ENCODE results near the gene CEP41.

GRCh38 chr7:130344271-130344866 is 96.4 kb downstream of the CEP41 start, which contains the start of gene CPA5:
- TF ChIP-seq, protein P1, sequence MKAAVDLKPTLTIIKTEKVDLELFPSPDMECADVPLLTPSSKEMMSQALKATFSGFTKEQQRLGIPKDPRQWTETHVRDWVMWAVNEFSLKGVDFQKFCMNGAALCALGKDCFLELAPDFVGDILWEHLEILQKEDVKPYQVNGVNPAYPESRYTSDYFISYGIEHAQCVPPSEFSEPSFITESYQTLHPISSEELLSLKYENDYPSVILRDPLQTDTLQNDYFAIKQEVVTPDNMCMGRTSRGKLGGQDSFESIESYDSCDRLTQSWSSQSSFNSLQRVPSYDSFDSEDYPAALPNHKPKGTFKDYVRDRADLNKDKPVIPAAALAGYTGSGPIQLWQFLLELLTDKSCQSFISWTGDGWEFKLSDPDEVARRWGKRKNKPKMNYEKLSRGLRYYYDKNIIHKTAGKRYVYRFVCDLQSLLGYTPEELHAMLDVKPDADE (IDR thresholded peaks at IDR 0.05) = no peak
- TF ChIP-seq EZH2 (IDR thresholded peaks at IDR 0.05; ENCODE audit: low read depth, unreplicated experiment) (no peak), POLR2AphosphoS5 (IDR thresholded peaks at IDR 0.05; ENCODE audit: low read depth) (no peak)

All from GM23338 (cell line).